Neural cell (in vitro differentiated cells): Measurements from ENCODE around the gene C11orf71. TPM values are rescaled to one million over a fixed set of nuclear protein-coding genes. Genes with fewer than 3 reads are reported as not detected.

Source experiments
- H2AFZ ChIP-seq: fragments of 200-600, 300-800 bp; sonication (generic), shearing (Covaris generic); 2 replicates; pipeline ENCODE4 v1.6.0; 2014; ENCODE audit warnings: low read depth, mild to moderate bottlenecking, antibody characterized with exemption, low read length, moderate library complexity
- H3F3A ChIP-seq: fragments of 200-600 bp; shearing (Covaris generic); 2 replicates; pipeline ENCODE4 v1.6.1; 2016; ENCODE audit warnings: mild to moderate bottlenecking, moderate library complexity, mixed read lengths, antibody characterized with exemption, low read length; ENCODE audit not compliant: insufficient read depth, poor library complexity, severe bottlenecking
- H3K27ac ChIP-seq: fragments of 200-600, 300-800 bp; sonication (generic), shearing (Covaris generic); 2 replicates; pipeline ENCODE4 v1.5.1; 2014; ENCODE audit warnings: mild to moderate bottlenecking, low read length, moderate library complexity
- H3K27me3 ChIP-seq: fragments of 300-800, 200-600 bp; sonication (generic), shearing (Covaris generic); 2 replicates; pipeline ENCODE4 v1.6.0; 2014; ENCODE audit warnings: mild to moderate bottlenecking, low read depth, low read length, moderate library complexity; ENCODE audit not compliant: insufficient read depth
- H3K36me3 ChIP-seq: fragments of 300-800, 200-600 bp; sonication (generic), shearing (Covaris generic); 2 replicates; pipeline ENCODE4 v1.5.1; 2014; ENCODE audit warnings: mild to moderate bottlenecking, antibody characterized with exemption, low read length, moderate library complexity; ENCODE audit not compliant: insufficient read depth
- H3K4me2 ChIP-seq: fragments of 300-800, 200-600 bp; sonication (generic), shearing (Covaris generic); 2 replicates; pipeline ENCODE4 v1.6.0; 2014; ENCODE audit warnings: mild to moderate bottlenecking, low read length
- H3K4me3 ChIP-seq: fragments of 300-800, 200-600 bp; sonication (generic), shearing (Covaris generic); 2 replicates; pipeline ENCODE4 v1.5.1; 2014; ENCODE audit warnings: mild to moderate bottlenecking, low read length, moderate library complexity
- H3K79me2 ChIP-seq: fragments of 200-600 bp; shearing (Covaris generic); replicated peaks from 2 replicates; pipeline ENCODE4 v1.6.0; 2014; ENCODE audit warnings: mild to moderate bottlenecking, low read length, moderate library complexity; ENCODE audit not compliant: insufficient read depth
- H3K9ac ChIP-seq: fragments of 300-800, 200-600 bp; sonication (generic), shearing (Covaris generic); 2 replicates; pipeline ENCODE4 v1.6.1; 2016; ENCODE audit warnings: mild to moderate bottlenecking, low read length, mixed read lengths
- H3K9me2 ChIP-seq: fragments of 200-600 bp; shearing (Covaris generic); 2 replicates; pipeline ENCODE4 v1.6.1; 2016; ENCODE audit warnings: mild to moderate bottlenecking, low read length, mixed read lengths; ENCODE audit not compliant: insufficient read depth
- H3K9me3 ChIP-seq: fragments of 200-600, 300-800 bp; sonication (generic), shearing (Covaris generic); 2 replicates; pipeline ENCODE4 v1.6.1; 2016; ENCODE audit warnings: mild to moderate bottlenecking, mixed run types, low read length, moderate library complexity, mixed read lengths
- H4K20me1 ChIP-seq: fragments of 200-600 bp; shearing (Covaris generic); 2 replicates; pipeline ENCODE4 v1.6.1; 2016; ENCODE audit warnings: mild to moderate bottlenecking, mixed run types; ENCODE audit not compliant: insufficient read depth
- CTCF ChIP-seq: fragments of 450-650 bp; IDR thresholded peaks from 2 replicates; pipeline ENCODE4 v1.5.1; 2014; ENCODE audit warnings: antibody characterized with exemption, mild to moderate bottlenecking, moderate library complexity; ENCODE audit not compliant: poor library complexity, severe bottlenecking
- EP300 ChIP-seq: fragments of 450-650 bp; conservative IDR thresholded peaks from 2 replicates; pipeline ENCODE4 v1.6.1; 2014; ENCODE audit warnings: antibody characterized with exemption, mild to moderate bottlenecking, moderate library complexity; ENCODE audit not compliant: poor library complexity, severe bottlenecking
- EZH2 ChIP-seq: fragments of 200-600, 300-800 bp; shearing (Covaris generic), sonication (generic); IDR thresholded peaks from 2 replicates; pipeline ENCODE4 v1.6.1; 2014; ENCODE audit warnings: antibody characterized with exemption, low read length, borderline replicate concordance, mild to moderate bottlenecking; ENCODE audit not compliant: insufficient read depth, poor library complexity, severe bottlenecking
- MXI1 ChIP-seq: fragments of 450-650 bp; conservative IDR thresholded peaks from 2 replicates; pipeline ENCODE4 v1.6.1; 2014; ENCODE audit warnings: antibody characterized with exemption, mild to moderate bottlenecking; ENCODE audit not compliant: poor library complexity, severe bottlenecking
- POLR2AphosphoS5 ChIP-seq: IDR thresholded peaks from 2 replicates; pipeline ENCODE4 v1.6.1; 2012
- RAD21 ChIP-seq: fragments of 450-650 bp; conservative IDR thresholded peaks from 2 replicates; pipeline ENCODE4 v1.6.1; 2014; ENCODE audit warnings: antibody characterized with exemption, mild to moderate bottlenecking, moderate library complexity
- REST ChIP-seq: IDR thresholded peaks from 2 replicates; pipeline ENCODE4 v1.6.1; 2012; ENCODE audit warnings: borderline replicate concordance
- SMC3 ChIP-seq: fragments of 450-650 bp; conservative IDR thresholded peaks from 2 replicates; pipeline ENCODE4 v1.6.1; 2014; ENCODE audit warnings: antibody characterized with exemption, mild to moderate bottlenecking, moderate library complexity; ENCODE audit not compliant: poor library complexity
- TAF1 ChIP-seq: IDR thresholded peaks from 2 replicates; pipeline ENCODE4 v1.6.1; 2012; ENCODE audit warnings: low read depth
- polyA plus RNA-seq: library from polyadenylated mRNA; depleted of rRNA; stranded (reverse); fragments of >200 nt; gene quantifications from 2 replicates; pipeline ENCODE4 v1.2.3, GENCODE V29; 2014

Gene C11orf71
- polyA plus RNA-seq, 1 donor from 2014 or later = 29.9 TPM

GRCh38 chr11:114353443-114353842, 46.9 kb downstream of the C11orf71 start:
- TF ChIP-seq RAD21 (no peak), SMC3 (no peak), EP300 (no peak), REST (no peak), TAF1 (no peak), MXI1 (no peak), CTCF (no peak), POLR2AphosphoS5 (no peak), EZH2 (no peak)
- Histone ChIP-seq H3K36me3 (no peaks in the 10 kb centered on the region), H4K20me1 (no peaks in the 10 kb centered on the region), H3K4me2 (peak overlapping the region; percentile 40), H3K9me3 (no peaks in the 10 kb centered on the region), H3K9me2 (no peaks in the 10 kb centered on the region), H3K4me3 (peak overlapping the region; percentile 53), H3K27ac (peak overlapping the region; percentile 91), H3K79me2 (no peaks in the 10 kb centered on the region), H3K27me3 (no peaks in the 10 kb centered on the region), H3F3A (no peaks in the 10 kb centered on the region), H3K9ac (peak overlapping the region; percentile 58), H2AFZ (no peak overlapping the region)

GRCh38 chr11:114350022-114350421, 50.3 kb downstream of the C11orf71 start:
- no peak overlapping the region for H3K4me3 ChIP-seq
- no peak overlapping the region for H3K27ac ChIP-seq
- no peaks in the 10 kb centered on the region for H3K36me3 ChIP-seq
- H4K20me1 ChIP-seq = no peaks in the 10 kb centered on the region
- no peaks in the 10 kb centered on the region for H3F3A ChIP-seq
- no peaks in the 10 kb centered on the region for H3K9me2 ChIP-seq
- no peak for TF ChIP-seq MXI1
- H3K79me2 ChIP-seq = no peaks in the 10 kb centered on the region
- H3K9me3 ChIP-seq = peaks cover 2% of the 10 kb centered on the region
- no peak overlapping the region for H2AFZ ChIP-seq
- H3K4me2 ChIP-seq = no peak overlapping the region
- no peaks in the 10 kb centered on the region for H3K27me3 ChIP-seq
- H3K9ac ChIP-seq = no peak overlapping the region

Other genes with a start within 250 kb of the C11orf71 start
- not detected in 2 replicates for gene NNMT, start 104.1 kb downstream of the C11orf71 start, polyA plus RNA-seq
- 35.7 and 36.2 TPM in 2 replicates for gene RBM7, start 155 bp upstream of the C11orf71 start, polyA plus RNA-seq
- gene REXO2, start 39.0 kb upstream of the C11orf71 start, polyA plus RNA-seq = 30.7 and 48.8 TPM in 2 replicates
- gene NXPE1, start 159.4 kb upstream of the C11orf71 start, polyA plus RNA-seq = not detected in 2 replicates
- not detected in 2 replicates for gene NXPE4, start 195.3 kb upstream of the C11orf71 start, polyA plus RNA-seq